Endothelial cell of umbilical vein (primary cell): ENCODE measurements around the gene GPR17. TPM values are rescaled to one million over a fixed set of nuclear protein-coding genes. Genes with fewer than 3 reads are reported as not detected.

Experiments used
- BruUV-seq: library from RNA; stranded (reverse); fragments of 400-500 nt; replicated peaks from 2 replicates; lab custom pipeline; 2021; lab: Mats Ljungman, UMichigan
- CTCF ChIA-PET: fragments of 300-600, 350-600 bp; sonication (Branson Sonifier 250); formaldehyde crosslinking; loops from one replicate; lab custom pipeline; 2021; ENCODE audit warnings: antibody characterized with exemption, inconsistent platforms; lab: Charles Lee
- POLR2A ChIA-PET: fragments of 300-600, 350-600 bp; sonication (Branson Sonifier 250); formaldehyde crosslinking; loops from one replicate; lab custom pipeline; 2021; ENCODE audit warnings: antibody characterized with exemption, inconsistent platforms; lab: Charles Lee
- DNase-seq: peaks from one replicate; pipeline ENCODE4 v3.0.0-alpha.2; 2011; ENCODE audit warnings: low read depth, low spot score
- FAIRE-seq: peaks from 2 replicates; lab custom pipeline; 2011; peaks lifted over from hg19 to GRCh38; lab: Jason Lieb, UNC
- H2AFZ ChIP-seq: 2 replicates; pipeline ENCODE4 v1.6.0; 2012; ENCODE audit warnings: low read depth, low read length, control low read depth, inconsistent platforms
- H3K27ac ChIP-seq: 2 replicates; pipeline ENCODE4 v1.5.1; 2011; ENCODE audit warnings: low read depth, mild to moderate bottlenecking, control low read depth, low read length, moderate library complexity; ENCODE audit not compliant: insufficient read depth
- H3K27me3 ChIP-seq, 2 experiments: 2 replicates each; pipeline versions ENCODE4 v1.6.0 to v1.6.1; 2011; ENCODE audit warnings: low read length in 2 of 2, mixed read lengths in 1 of 2; ENCODE audit not compliant: control insufficient read depth in 2 of 2, insufficient read depth in 2 of 2
- H3K36me3 ChIP-seq, 2 experiments: 2 replicates in 1 of 2; 3 replicates in 1 of 2; pipeline ENCODE4 v1.5.1; 2011; ENCODE audit warnings: low read length in 2 of 2, mild to moderate bottlenecking in 1 of 2, moderate library complexity in 1 of 2; ENCODE audit not compliant: control insufficient read depth in 2 of 2, insufficient read depth in 2 of 2; ENCODE audit errors: extremely low read depth in 1 of 2
- H3K4me1 ChIP-seq: 3 replicates; pipeline ENCODE4 v1.5.1; 2011; ENCODE audit warnings: mild to moderate bottlenecking, low read length; ENCODE audit not compliant: control insufficient read depth, insufficient read depth; ENCODE audit errors: extremely low read depth
- H3K4me2 ChIP-seq: 2 replicates; pipeline ENCODE4 v1.6.1; 2011; ENCODE audit warnings: low read length, control low read depth, mixed read lengths; ENCODE audit not compliant: insufficient read depth
- H3K4me3 ChIP-seq, 3 experiments: fragments of 200-600 bp in 1 of 3; sonication (generic), shearing (Covaris generic) in 1 of 3; replicated peaks in 1 of 3; 2 replicates each; pipeline ENCODE4 v1.5.1; 2011 to 2016; ENCODE audit warnings: control low read depth in 3 of 3, low read length in 3 of 3, mild to moderate bottlenecking in 2 of 3, inconsistent platforms in 1 of 3, low read depth in 1 of 3, moderate library complexity in 1 of 3; ENCODE audit not compliant: insufficient read depth in 1 of 3
- H3K79me2 ChIP-seq: 2 replicates; pipeline ENCODE4 v1.6.0; 2012; ENCODE audit warnings: low read length, inconsistent platforms; ENCODE audit not compliant: control insufficient read depth, insufficient read depth
- H3K9ac ChIP-seq: replicated peaks from 2 replicates; pipeline ENCODE3; 2011; ENCODE audit warnings: low read length, control low read depth; ENCODE audit not compliant: insufficient read depth; ENCODE audit errors: extremely low read depth
- H3K9me1 ChIP-seq: replicated peaks from 3 replicates; pipeline ENCODE4 v1.6.0; 2011; ENCODE audit warnings: mild to moderate bottlenecking, low read length; ENCODE audit not compliant: control insufficient read depth, insufficient read depth; ENCODE audit errors: extremely low read depth
- H3K9me3 ChIP-seq: replicated peaks from 2 replicates; pipeline ENCODE4 v1.5.1; 2012; ENCODE audit warnings: low read length, inconsistent platforms; ENCODE audit not compliant: control insufficient read depth, insufficient read depth
- H4K20me1 ChIP-seq: replicated peaks from 2 replicates; pipeline ENCODE3; 2011; ENCODE audit warnings: mild to moderate bottlenecking, low read length; ENCODE audit not compliant: control insufficient read depth, insufficient read depth; ENCODE audit errors: extremely low read depth
- EZH2 ChIP-seq: IDR thresholded peaks from 2 replicates; pipeline ENCODE4 v1.6.1; 2012; ENCODE audit warnings: borderline replicate concordance, low read depth, mild to moderate bottlenecking, moderate library complexity, low read length, inconsistent platforms; ENCODE audit not compliant: severe bottlenecking
- FOS ChIP-seq: IDR thresholded peaks from 2 replicates; pipeline ENCODE4 v1.6.1; 2011; ENCODE audit warnings: mild to moderate bottlenecking, low read length, moderate library complexity, borderline replicate concordance; ENCODE audit not compliant: insufficient read depth
- GATA2 ChIP-seq: IDR thresholded peaks from 2 replicates; pipeline ENCODE4 v1.7.0; 2011; ENCODE audit warnings: low read depth, mild to moderate bottlenecking, moderate library complexity, mixed read lengths, low read length; ENCODE audit not compliant: insufficient read length, insufficient read depth
- JUN ChIP-seq: IDR thresholded peaks from 2 replicates; pipeline ENCODE4 v1.6.1; 2011; ENCODE audit warnings: borderline replicate concordance, low read depth; ENCODE audit not compliant: insufficient read length, insufficient read depth
- MYC ChIP-seq: IDR thresholded peaks from one replicate; pipeline ENCODE4 v1.6.1; 2011; ENCODE audit warnings: mild to moderate bottlenecking, low read depth, low read length
- POLR2A ChIP-seq: IDR thresholded peaks from 2 replicates; pipeline ENCODE4 v1.6.1; 2012; ENCODE audit warnings: low read depth, mild to moderate bottlenecking, control low read depth, low read length
- POLR2AphosphoS5 ChIP-seq: IDR thresholded peaks from 2 replicates; pipeline ENCODE4 v1.6.1; 2012; ENCODE audit warnings: low read depth, mild to moderate bottlenecking, control low read depth, low read length, moderate library complexity; ENCODE audit not compliant: insufficient read depth
- dilution Hi-C: fragments of 300-500 bp; cut with MboI; formaldehyde crosslinking; loops from one replicate; pipeline ENCODE4 v1.15.0; 2019; ENCODE audit warnings: low sequenced_read_pairs; ENCODE audit not compliant: extremely low pct_ligation_motif_present
- intact Hi-C: fragments of 100-400 bp; cut with micrococcal nuclease; formaldehyde crosslinking; loops from one replicate; pipeline ENCODE4 v1.10.0; 2022
- polyA plus RNA-seq, 4 experiments: library from polyadenylated mRNA; depleted of rRNA in 3 of 4; stranded (reverse) in 3 of 4; unstranded in 1 of 4; fragments of >200 nt; gene quantifications; 2 replicates each; pipeline versions ENCODE4 v1.2.1 to v1.2.3, GENCODE V29; 2011 to 2012; ENCODE audit warnings: missing spikeins in 1 of 4
- total RNA-seq: library from RNA; stranded (reverse); gene quantifications from 2 replicates; pipeline ENCODE4 v1.2.3, GENCODE V29; 2021
- TF ChIP-seq, protein P1 (sequence below), 2 donors: IDR thresholded peaks; 1 replicate in 1 of 2; 2 replicates in 1 of 2; pipeline ENCODE4 v1.5.1; 2011; ENCODE audit warnings: low read length in 2 of 2, mild to moderate bottlenecking in 2 of 2, moderate library complexity in 2 of 2, control low read depth in 1 of 2, inconsistent platforms in 1 of 2, low read depth in 1 of 2; ENCODE audit not compliant: insufficient read depth in 1 of 2; ENCODE audit errors: extremely low read depth in 1 of 2
- TF ChIP-seq, protein P2 (sequence below): IDR thresholded peaks from 2 replicates; pipeline ENCODE4 v1.6.1; 2011; ENCODE audit not compliant: insufficient read depth, insufficient read length

The GPR17 gene
- total and polyA plus RNA-seq, 2 donors (not counting 3 experiments of a cell fraction or from before 2014, with no cell fraction given), result 0.10 TPM; not detected in 1

DNA sequence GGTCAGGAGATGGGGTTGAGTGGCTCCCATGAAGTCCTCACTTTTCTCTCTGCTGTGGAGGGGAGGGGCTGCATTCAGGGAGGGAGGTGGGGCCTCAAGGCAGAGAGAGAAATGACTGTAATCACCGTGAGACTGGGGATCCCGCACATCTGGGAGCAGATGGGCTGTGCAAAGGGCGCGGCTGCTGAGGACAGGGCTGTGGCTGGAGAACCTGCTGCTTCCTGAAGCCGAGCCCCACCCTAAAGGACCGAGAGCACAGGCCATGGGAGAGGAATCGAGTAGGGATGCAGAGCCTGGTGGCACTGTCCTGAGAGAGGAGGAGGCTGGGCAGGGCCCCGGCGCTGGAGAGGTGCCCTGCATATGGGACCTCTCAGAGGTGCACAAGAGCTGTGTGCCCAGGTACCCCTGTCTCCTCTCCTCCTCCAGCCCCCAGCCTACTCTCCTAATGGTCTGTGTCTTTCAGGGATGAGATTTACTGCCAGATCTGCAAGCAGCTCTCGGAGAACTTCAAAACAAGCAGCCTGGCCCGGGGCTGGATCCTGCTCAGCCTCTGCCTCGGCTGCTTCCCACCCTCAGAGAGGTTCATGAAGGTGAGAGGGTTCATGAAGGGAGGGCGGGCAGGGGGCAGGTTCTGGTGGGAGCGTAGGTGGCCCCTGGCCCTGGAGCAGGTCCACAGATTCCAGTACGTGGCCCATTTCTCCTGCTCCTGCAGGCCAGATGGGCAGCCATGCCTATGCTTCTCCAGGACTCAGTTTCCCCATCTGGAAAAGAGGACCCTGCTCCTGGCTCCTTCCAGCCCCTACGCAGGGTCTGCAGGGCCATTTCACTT is 25.9 kb upstream of the GPR17 start:
- Histone ChIP-seq H3K79me2 (no peaks in the 10 kb centered on the region), H3K9me3 (no peaks in the 10 kb centered on the region), H3K27me3 (peaks cover 0 to 2% of the 10 kb centered on the region in 2 experiments), H3K36me3 (no peaks in the 10 kb centered on the region), H4K20me1 (no peaks in the 10 kb centered on the region), H3K9me1 (no peaks in the 10 kb centered on the region), H2AFZ (no peak overlapping the region), H3K4me2 (no peak overlapping the region), H3K27ac (no peak overlapping the region), H3K4me3 (no peak overlapping the region), H3K9ac (no peak overlapping the region), H3K4me1 (no peaks in the 10 kb centered on the region)
- FAIRE-seq, result no peak
- POLR2A ChIA-PET, result no interaction called here
- TF ChIP-seq MYC, result no peak
- no peak for TF ChIP-seq JUN
- TF ChIP-seq FOS, result no peak
- TF ChIP-seq, protein P1, sequence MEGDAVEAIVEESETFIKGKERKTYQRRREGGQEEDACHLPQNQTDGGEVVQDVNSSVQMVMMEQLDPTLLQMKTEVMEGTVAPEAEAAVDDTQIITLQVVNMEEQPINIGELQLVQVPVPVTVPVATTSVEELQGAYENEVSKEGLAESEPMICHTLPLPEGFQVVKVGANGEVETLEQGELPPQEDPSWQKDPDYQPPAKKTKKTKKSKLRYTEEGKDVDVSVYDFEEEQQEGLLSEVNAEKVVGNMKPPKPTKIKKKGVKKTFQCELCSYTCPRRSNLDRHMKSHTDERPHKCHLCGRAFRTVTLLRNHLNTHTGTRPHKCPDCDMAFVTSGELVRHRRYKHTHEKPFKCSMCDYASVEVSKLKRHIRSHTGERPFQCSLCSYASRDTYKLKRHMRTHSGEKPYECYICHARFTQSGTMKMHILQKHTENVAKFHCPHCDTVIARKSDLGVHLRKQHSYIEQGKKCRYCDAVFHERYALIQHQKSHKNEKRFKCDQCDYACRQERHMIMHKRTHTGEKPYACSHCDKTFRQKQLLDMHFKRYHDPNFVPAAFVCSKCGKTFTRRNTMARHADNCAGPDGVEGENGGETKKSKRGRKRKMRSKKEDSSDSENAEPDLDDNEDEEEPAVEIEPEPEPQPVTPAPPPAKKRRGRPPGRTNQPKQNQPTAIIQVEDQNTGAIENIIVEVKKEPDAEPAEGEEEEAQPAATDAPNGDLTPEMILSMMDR (IDR thresholded peaks at IDR 0.05; ENCODE audit: extremely low read depth in 1 of 2, insufficient read depth in 1 of 2, low read depth in 1 of 2, low read length in 2 of 2), result no peak
- no peak for TF ChIP-seq POLR2A
- TF ChIP-seq POLR2AphosphoS5, result no peak
- no peak for TF ChIP-seq EZH2
- TF ChIP-seq, protein P2, sequence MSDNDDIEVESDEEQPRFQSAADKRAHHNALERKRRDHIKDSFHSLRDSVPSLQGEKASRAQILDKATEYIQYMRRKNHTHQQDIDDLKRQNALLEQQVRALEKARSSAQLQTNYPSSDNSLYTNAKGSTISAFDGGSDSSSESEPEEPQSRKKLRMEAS, result no peak
- no peak for TF ChIP-seq GATA2
- CTCF ChIA-PET, result interaction anchor here (1.5 kb wide), 1 partner anchor 29 kb away, joined by 6 read pairs; no protein-coding TSS in a partner anchor
- dilution Hi-C loops, result no loop called here
- DNase-seq, result no peak
- no TSS peak for BruUV-seq
- intact Hi-C loops, result no loop called here
